Measurements from ENCODE around the gene CROCC.
A peak's percentile ranks its signal among the peaks of the same experiment; 100 is the strongest.
"Not testable (repeated sequence)": the region's sequence is repeated elsewhere in the genome, so short reads cannot be mapped to it uniquely, and the experiment has no call there.

Gene CROCC

DNA sequence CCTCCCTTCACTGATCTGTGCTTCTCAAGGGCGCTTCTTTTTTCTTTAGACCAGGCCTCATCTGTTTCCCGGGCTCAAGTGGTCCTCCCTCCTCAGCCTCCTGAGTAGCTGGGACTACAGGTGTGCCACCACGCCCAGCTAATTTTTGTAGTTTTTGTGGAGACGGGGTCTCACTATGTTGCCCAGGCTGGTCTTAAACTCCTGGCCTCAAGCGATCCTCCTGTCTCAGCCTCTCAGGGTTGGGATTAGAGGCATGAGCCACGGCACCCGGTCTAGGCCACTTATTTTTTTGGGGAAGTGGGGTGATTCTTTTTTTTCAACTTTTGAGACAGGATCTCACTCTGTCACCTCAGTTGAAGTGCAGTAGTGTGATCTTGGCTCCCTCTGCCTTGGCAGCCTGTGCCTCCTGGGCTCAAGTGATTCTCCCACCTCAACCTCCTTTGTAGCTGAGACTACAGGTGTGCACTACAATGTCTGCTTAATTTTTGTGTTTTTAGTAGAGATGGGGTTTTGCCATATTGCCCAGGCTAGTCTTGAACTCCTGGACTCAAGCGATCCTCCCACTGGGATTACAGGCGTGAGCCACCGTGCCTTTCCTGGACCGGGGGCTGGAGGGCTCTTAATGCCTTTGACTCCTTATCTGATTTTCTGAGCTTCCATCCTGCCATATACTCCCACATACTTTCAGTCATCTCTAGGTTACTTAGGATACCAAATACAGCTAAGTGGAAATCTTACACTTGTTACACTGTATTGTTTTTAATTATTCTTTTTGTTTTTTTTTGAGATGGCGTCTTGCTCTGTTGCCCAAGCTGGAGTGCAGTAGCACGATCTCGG is 39.8 kb downstream of the CROCC start:
- Histone ChIP-seq H3K4me3 (ENCODE audit: low read depth, low read length) (peak overlapping the region; percentile 28; the same call in 1 of the 2 replicates), H3K27me3 (no peaks in the 10 kb centered on the region), H3K4me1 (no peaks in the 10 kb centered on the region), H3K9me3 (no peaks in the 10 kb centered on the region), H3K36me3 (no peaks in the 10 kb centered on the region)
- TF ChIP-seq, protein P1, sequence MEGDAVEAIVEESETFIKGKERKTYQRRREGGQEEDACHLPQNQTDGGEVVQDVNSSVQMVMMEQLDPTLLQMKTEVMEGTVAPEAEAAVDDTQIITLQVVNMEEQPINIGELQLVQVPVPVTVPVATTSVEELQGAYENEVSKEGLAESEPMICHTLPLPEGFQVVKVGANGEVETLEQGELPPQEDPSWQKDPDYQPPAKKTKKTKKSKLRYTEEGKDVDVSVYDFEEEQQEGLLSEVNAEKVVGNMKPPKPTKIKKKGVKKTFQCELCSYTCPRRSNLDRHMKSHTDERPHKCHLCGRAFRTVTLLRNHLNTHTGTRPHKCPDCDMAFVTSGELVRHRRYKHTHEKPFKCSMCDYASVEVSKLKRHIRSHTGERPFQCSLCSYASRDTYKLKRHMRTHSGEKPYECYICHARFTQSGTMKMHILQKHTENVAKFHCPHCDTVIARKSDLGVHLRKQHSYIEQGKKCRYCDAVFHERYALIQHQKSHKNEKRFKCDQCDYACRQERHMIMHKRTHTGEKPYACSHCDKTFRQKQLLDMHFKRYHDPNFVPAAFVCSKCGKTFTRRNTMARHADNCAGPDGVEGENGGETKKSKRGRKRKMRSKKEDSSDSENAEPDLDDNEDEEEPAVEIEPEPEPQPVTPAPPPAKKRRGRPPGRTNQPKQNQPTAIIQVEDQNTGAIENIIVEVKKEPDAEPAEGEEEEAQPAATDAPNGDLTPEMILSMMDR (IDR thresholded peaks at IDR 0.05; ENCODE audit: low read depth, low read length) = no peak
- no peak for DNase-seq

GRCh38 chr1:16964169-16964568 is 42.4 kb downstream of the CROCC start:
- DNase-seq; H3K4me1 ChIP-seq; H3K9me3 ChIP-seq; H3K27me3 ChIP-seq; H3K4me3 ChIP-seq (ENCODE audit: low read depth, low read length); H3K36me3 ChIP-seq: not testable (repeated sequence)

GRCh38 chr1:16965486-16966067 is 43.8 kb downstream of the CROCC start:
- Histone ChIP-seq H3K27me3 (no peaks in the 10 kb centered on the region), H3K4me3 (ENCODE audit: low read depth, low read length) (no peak overlapping the region), H3K4me1 (no peaks in the 10 kb centered on the region), H3K9me3 (no peaks in the 10 kb centered on the region), H3K36me3 (no peaks in the 10 kb centered on the region)
- TF ChIP-seq, protein P1 (IDR thresholded peaks at IDR 0.05; ENCODE audit: low read depth, low read length) = no peak
- DNase-seq = no peak

DNA sequence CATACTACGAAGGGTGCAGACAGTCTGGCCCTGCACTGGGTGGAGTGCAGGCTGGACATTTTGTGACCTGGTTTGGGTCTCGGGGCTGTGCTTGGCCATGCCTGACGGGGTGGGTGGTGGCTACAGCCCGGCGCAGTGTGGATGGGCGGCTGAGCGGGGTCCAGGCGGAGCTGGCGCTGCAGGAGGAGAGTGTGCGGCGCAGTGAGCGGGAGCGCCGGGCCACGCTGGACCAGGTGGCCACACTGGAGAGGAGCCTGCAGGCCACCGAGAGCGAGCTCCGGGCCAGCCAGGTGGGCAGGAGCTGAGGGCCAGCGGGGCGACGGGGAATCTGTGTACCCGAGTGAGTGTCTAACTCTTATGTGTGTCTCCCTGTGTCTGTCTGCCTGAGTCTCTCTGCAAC is 44.6 kb downstream of the CROCC start:
- TF ChIP-seq, protein P1 (IDR thresholded peaks at IDR 0.05; ENCODE audit: low read depth, low read length) = no peak
- Histone ChIP-seq H3K4me3 (ENCODE audit: low read depth, low read length) (no peak overlapping the region), H3K27me3 (no peaks in the 10 kb centered on the region)

GRCh38 chr1:16967095-16967575 is 45.4 kb downstream of the CROCC start:
- TF ChIP-seq, protein P1 (IDR thresholded peaks at IDR 0.05; ENCODE audit: low read depth, low read length) = no peak
- DNase-seq = peak; percentile 53
- Histone ChIP-seq H3K27me3 (no peaks in the 10 kb centered on the region), H3K9me3 (no peaks in the 10 kb centered on the region), H3K4me1 (no peaks in the 10 kb centered on the region), H3K36me3 (no peaks in the 10 kb centered on the region), H3K4me3 (ENCODE audit: low read depth, low read length) (no peak overlapping the region)

More for the DNA sequence above, 44.6 kb downstream of the CROCC start:
- no peaks in the 10 kb centered on the region for H3K36me3 ChIP-seq
- DNase-seq = no peak
- H3K4me1 ChIP-seq = no peaks in the 10 kb centered on the region
- H3K9me3 ChIP-seq = no peaks in the 10 kb centered on the region

GRCh38 chr1:16967962-16968361 is 46.2 kb downstream of the CROCC start:
- H3K36me3 ChIP-seq = no peaks in the 10 kb centered on the region
- no peak overlapping the region for H3K4me3 ChIP-seq (ENCODE audit: low read depth, low read length)
- H3K4me1 ChIP-seq = no peaks in the 10 kb centered on the region
- no peaks in the 10 kb centered on the region for H3K27me3 ChIP-seq
- H3K9me3 ChIP-seq = no peaks in the 10 kb centered on the region
- DNase-seq = no peak
- TF ChIP-seq, protein P1 (IDR thresholded peaks at IDR 0.05; ENCODE audit: low read depth, low read length) = no peak
